ENCODE data around the gene PRKCB. TPM values are rescaled to one million over a fixed set of nuclear protein-coding genes. Genes with fewer than 3 reads are reported as not detected.

Gene PRKCB
- total and polyA plus RNA-seq, 8 donors: 13.5 to 74.3 (median 57.0) TPM

DNA sequence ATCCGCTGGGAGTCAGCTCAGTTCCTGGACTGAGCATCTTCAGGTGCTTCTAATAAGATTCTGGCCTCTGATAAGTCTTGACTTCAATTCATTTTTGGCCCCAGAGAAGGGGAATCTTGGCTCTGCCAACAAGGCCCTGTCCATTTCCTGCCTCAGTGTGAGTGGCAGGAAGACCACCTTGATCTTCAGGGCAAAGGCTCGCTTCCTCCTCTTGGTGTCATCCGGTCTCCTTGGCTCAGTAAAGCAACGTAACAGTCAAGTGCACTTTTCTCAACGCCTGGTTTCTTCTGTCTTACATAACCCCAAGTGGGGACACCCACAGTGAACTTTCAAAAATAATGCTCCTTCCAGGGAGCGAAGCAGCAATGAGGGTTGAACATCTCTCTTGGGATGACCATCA lies 169.8 kb downstream of the PRKCB start:
- intact Hi-C loops (cut with DNase I): no loop called here
- ATAC-seq (no peak), DNase-seq (no peak)
- H3K27ac ChIP-seq: no peak overlapping the region
- H3K4me3 ChIP-seq: no peak overlapping the region
- peaks cover 0 to 23% of the 10 kb centered on the region in 2 donors for H3K4me1 ChIP-seq
- H3K36me3 ChIP-seq: no peaks in the 10 kb centered on the region
- no peaks in the 10 kb centered on the region for H3K9me3 ChIP-seq
- TF ChIP-seq, protein P1, sequence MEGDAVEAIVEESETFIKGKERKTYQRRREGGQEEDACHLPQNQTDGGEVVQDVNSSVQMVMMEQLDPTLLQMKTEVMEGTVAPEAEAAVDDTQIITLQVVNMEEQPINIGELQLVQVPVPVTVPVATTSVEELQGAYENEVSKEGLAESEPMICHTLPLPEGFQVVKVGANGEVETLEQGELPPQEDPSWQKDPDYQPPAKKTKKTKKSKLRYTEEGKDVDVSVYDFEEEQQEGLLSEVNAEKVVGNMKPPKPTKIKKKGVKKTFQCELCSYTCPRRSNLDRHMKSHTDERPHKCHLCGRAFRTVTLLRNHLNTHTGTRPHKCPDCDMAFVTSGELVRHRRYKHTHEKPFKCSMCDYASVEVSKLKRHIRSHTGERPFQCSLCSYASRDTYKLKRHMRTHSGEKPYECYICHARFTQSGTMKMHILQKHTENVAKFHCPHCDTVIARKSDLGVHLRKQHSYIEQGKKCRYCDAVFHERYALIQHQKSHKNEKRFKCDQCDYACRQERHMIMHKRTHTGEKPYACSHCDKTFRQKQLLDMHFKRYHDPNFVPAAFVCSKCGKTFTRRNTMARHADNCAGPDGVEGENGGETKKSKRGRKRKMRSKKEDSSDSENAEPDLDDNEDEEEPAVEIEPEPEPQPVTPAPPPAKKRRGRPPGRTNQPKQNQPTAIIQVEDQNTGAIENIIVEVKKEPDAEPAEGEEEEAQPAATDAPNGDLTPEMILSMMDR (IDR thresholded peaks at IDR 0.05): no peak
- H3K27me3 ChIP-seq: peaks cover 0 to 3% of the 10 kb centered on the region in 2 donors

DNA sequence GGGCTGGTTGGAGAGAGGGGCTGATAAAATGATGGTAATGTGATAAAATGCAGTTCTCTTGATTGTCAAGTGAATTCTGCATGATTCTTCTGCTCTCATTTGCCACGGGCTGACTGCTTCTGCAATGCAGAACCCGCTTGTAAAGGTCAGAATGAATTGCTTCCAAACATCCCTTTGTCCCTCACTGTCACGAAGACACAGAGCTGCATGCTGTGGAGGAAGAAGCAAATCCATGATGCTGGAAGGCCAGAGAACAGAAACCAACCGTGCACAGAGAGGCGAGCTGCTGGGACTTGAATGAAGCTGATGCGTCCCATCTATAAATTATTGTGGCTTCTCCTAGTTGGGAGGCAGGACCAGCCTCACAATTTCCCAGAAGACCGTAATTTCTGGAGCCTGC lies 171.6 kb downstream of the PRKCB start:
- intact Hi-C loops (cut with DNase I): no loop called here

DNA sequence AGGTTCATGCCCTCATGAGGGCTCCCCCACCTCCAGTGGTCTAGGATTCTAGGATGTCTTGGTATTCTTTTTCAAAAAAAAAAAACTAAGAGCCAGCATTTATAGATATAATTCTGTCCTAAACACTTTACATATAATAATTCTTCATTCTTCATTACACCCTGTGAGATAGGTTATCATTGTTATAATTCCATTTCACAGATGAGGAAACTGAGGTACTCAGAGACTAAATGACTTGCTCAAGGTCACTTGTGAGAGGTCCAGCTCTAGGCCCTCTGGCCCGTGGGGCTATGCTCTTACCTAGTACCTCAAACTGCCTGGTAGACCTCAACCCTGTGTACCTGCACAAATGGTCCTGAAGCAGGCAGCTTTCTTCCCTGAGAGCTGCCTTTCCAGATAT lies 172.2 kb downstream of the PRKCB start:
- intact Hi-C loops (cut with DNase I): no loop called here
- ATAC-seq (no peak), DNase-seq (no peak)
- Histone ChIP-seq H3K4me3 (no peak overlapping the region), H3K27ac (no peak overlapping the region), H3K4me1 (peaks cover 0 to 23% of the 10 kb centered on the region in 2 donors), H3K9me3 (no peaks in the 10 kb centered on the region), H3K27me3 (peaks cover 0 to 3% of the 10 kb centered on the region in 2 donors), H3K36me3 (no peaks in the 10 kb centered on the region)
- TF ChIP-seq, protein P1 (IDR thresholded peaks at IDR 0.05): no peak

More for the DNA sequence above, 171.6 kb downstream of the PRKCB start:
- Histone ChIP-seq H3K27ac (no peak overlapping the region), H3K27me3 (peaks cover 0 to 3% of the 10 kb centered on the region in 2 donors), H3K4me1 (peaks cover 0 to 23% of the 10 kb centered on the region in 2 donors), H3K4me3 (no peak overlapping the region), H3K9me3 (no peaks in the 10 kb centered on the region), H3K36me3 (no peaks in the 10 kb centered on the region)
- TF ChIP-seq, protein P1 (IDR thresholded peaks at IDR 0.05): no peak
- no peak for ATAC-seq
- DNase-seq: no peak

DNA sequence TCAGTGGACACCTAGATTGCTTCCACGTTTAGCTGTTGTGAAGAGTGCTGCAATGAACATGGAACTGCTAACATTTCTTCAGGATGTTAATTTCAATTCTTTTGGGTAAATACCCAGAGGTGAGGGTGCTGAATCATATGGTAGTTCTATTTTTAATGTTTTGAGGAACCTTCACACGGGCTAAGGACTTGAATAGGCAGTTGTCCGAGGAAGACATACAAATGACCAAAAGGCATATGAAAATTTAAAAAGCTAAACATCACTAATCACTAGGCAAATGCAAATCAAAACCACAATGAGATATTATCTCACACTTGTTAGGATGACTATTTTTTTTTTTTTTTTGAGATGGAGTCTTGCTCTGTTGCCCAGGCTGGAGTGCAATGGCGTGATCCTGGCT lies 173.3 kb downstream of the PRKCB start:
- intact Hi-C loops (cut with DNase I): no loop called here
- ATAC-seq (no peak), DNase-seq (no peak)
- Histone ChIP-seq H3K4me3 (no peak overlapping the region), H3K36me3 (no peaks in the 10 kb centered on the region), H3K9me3 (no peaks in the 10 kb centered on the region), H3K4me1 (peaks cover 0 to 23% of the 10 kb centered on the region in 2 donors), H3K27me3 (peaks cover 0 to 3% of the 10 kb centered on the region in 2 donors), H3K27ac (no peak overlapping the region)
- TF ChIP-seq, protein P1 (IDR thresholded peaks at IDR 0.05): no peak

DNA sequence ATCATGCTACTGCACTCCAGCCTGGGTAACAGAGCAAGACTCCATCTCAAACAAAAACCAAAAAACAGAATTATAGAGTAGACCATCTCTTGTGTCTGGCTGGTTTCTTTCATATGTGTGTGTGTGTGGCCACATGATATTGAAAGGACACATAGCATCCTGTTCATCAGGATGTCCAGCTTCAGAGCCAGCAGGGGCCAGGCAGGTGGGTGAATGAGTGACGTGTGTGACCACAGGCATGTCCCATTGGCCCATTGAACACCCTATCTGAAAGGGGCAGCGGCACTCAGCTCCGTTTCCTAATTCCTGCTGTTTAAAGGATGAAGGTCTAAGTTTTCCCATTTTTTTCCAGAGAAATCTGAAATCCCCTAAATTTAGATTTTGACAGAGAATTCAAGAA lies 174.2 kb downstream of the PRKCB start:
- Histone ChIP-seq H3K36me3 (no peaks in the 10 kb centered on the region), H3K9me3 (no peaks in the 10 kb centered on the region), H3K27me3 (peaks cover 0 to 3% of the 10 kb centered on the region in 2 donors), H3K4me1 (peaks cover 0 to 30% of the 10 kb centered on the region in 2 donors), H3K27ac (no peak overlapping the region), H3K4me3 (no peak overlapping the region)
- TF ChIP-seq, protein P1 (IDR thresholded peaks at IDR 0.05): no peak
- intact Hi-C loops (cut with DNase I): loop anchor here in 1 of 2 donors (5.0 kb wide), 1 partner anchor 208 kb away; no protein-coding TSS in a partner anchor
- ATAC-seq (no peak), DNase-seq (no peak)
